ENCODE measurements around the gene AAK1. TPM values are rescaled to one million over a fixed set of nuclear protein-coding genes. Genes with fewer than 3 reads are reported as not detected.

Gene AAK1
- total RNA-seq, 1 experiment from 2014 or later: 46.8 TPM

- Histone ChIP-seq H3F3A (ENCODE audit: low read length, unreplicated experiment) (no peaks in the 10 kb centered on the region), H4K20me1 (ENCODE audit: low read length) (no peaks in the 10 kb centered on the region)
- CTCF ChIA-PET: no interaction called here
Observed at GRCh38 chr2:69597843-69598610, 45.5 kb downstream of the AAK1 start.

GRCh38 chr2:69597105-69597504 is 46.4 kb downstream of the AAK1 start:
- DNase-seq (no peak), ATAC-seq (no peak)
- H3K9me3 ChIP-seq (ENCODE audit: low read length): no peaks in the 10 kb centered on the region
- intact Hi-C loops (cut with micrococcal nuclease): no loop called here
- peaks cover 13% of the 10 kb centered on the region for H3K4me1 ChIP-seq (ENCODE audit: insufficient read depth, low read length)
- ChIA-PET POLR2A (ENCODE audit: unreplicated experiment) (no interaction called here), CTCF (no interaction called here)
- TF ChIP-seq EZH2phosphoT487 (IDR thresholded peaks at IDR 0.05; ENCODE audit: borderline replicate concordance, low read length): no peak
- no peak for TF ChIP-seq CTCF (conservative IDR thresholded peaks at IDR 0.05; ENCODE audit: low read depth, low read length)
- no peak for TF ChIP-seq EZH2 (IDR thresholded peaks at IDR 0.05; ENCODE audit: low read length, unreplicated experiment)
- no peaks in the 10 kb centered on the region for H3F3A ChIP-seq (ENCODE audit: low read length, unreplicated experiment)
- no TSS peak for BruUV-seq (replicated peaks)
- H3K79me2 ChIP-seq (ENCODE audit: low read length): peaks cover 27% of the 10 kb centered on the region; the same call in 1 of the 2 replicates
- H3K27me3 ChIP-seq (ENCODE audit: low read length): no peaks in the 10 kb centered on the region
- H3K4me3 ChIP-seq (ENCODE audit: low read length): no peak overlapping the region
- H2AFZ ChIP-seq (ENCODE audit: low read length): no peak overlapping the region
- no peak overlapping the region for H3K4me2 ChIP-seq (ENCODE audit: low read length)
- no peak overlapping the region for H3K27ac ChIP-seq (ENCODE audit: low read length)
- no peaks in the 10 kb centered on the region for H3K36me3 ChIP-seq (ENCODE audit: low read depth, low read length)
- H4K20me1 ChIP-seq (ENCODE audit: low read length): no peaks in the 10 kb centered on the region
- H3K9ac ChIP-seq (ENCODE audit: low read length): no peak overlapping the region
- H3K9me2 ChIP-seq (replicated peaks; ENCODE audit: low read length): no peaks in the 10 kb centered on the region

More at GRCh38 chr2:69597843-69598610, 45.5 kb downstream of the AAK1 start:
- H2AFZ ChIP-seq (ENCODE audit: low read length): no peak overlapping the region
- H3K9ac ChIP-seq (ENCODE audit: low read length): no peak overlapping the region
- no peaks in the 10 kb centered on the region for H3K36me3 ChIP-seq (ENCODE audit: low read depth, low read length)
- intact Hi-C loops (cut with micrococcal nuclease): no loop called here
- H3K4me1 ChIP-seq (ENCODE audit: insufficient read depth, low read length): peaks cover 13% of the 10 kb centered on the region
- H3K4me2 ChIP-seq (ENCODE audit: low read length): no peak overlapping the region
- POLR2A ChIA-PET (ENCODE audit: unreplicated experiment): no interaction called here
- no TSS peak for BruUV-seq (replicated peaks)
- TF ChIP-seq CTCF (conservative IDR thresholded peaks at IDR 0.05; ENCODE audit: low read depth, low read length) (no peak), EZH2phosphoT487 (IDR thresholded peaks at IDR 0.05; ENCODE audit: borderline replicate concordance, low read length) (no peak), EZH2 (IDR thresholded peaks at IDR 0.05; ENCODE audit: low read length, unreplicated experiment) (no peak)
- H3K27ac ChIP-seq (ENCODE audit: low read length): no peak overlapping the region
- no peaks in the 10 kb centered on the region for H3K9me3 ChIP-seq (ENCODE audit: low read length)
- H3K79me2 ChIP-seq (ENCODE audit: low read length): peaks cover 27% of the 10 kb centered on the region; the same call in 1 of the 2 replicates
- no peak overlapping the region for H3K4me3 ChIP-seq (ENCODE audit: low read length)
- H3K9me2 ChIP-seq (replicated peaks; ENCODE audit: low read length): no peaks in the 10 kb centered on the region
- DNase-seq: no peak
- ATAC-seq: no peak
- no peaks in the 10 kb centered on the region for H3K27me3 ChIP-seq (ENCODE audit: low read length)

- no peaks in the 10 kb centered on the region for H3K9me2 ChIP-seq (replicated peaks; ENCODE audit: low read length)
- ATAC-seq: no peak
- intact Hi-C loops (cut with micrococcal nuclease): no loop called here
- H3K4me2 ChIP-seq (ENCODE audit: low read length): no peak overlapping the region
- no peak for TF ChIP-seq CTCF (conservative IDR thresholded peaks at IDR 0.05; ENCODE audit: low read depth, low read length)
- TF ChIP-seq EZH2phosphoT487 (IDR thresholded peaks at IDR 0.05; ENCODE audit: borderline replicate concordance, low read length): no peak
- TF ChIP-seq EZH2 (IDR thresholded peaks at IDR 0.05; ENCODE audit: low read length, unreplicated experiment): no peak
- ChIA-PET CTCF (interaction anchor here (0.7 kb wide), 1 partner anchor 118 kb away, joined by 4 read pairs; no protein-coding TSS in a partner anchor), POLR2A (ENCODE audit: unreplicated experiment) (no interaction called here)
- H3F3A ChIP-seq (ENCODE audit: low read length, unreplicated experiment): no peaks in the 10 kb centered on the region
- H3K4me1 ChIP-seq (ENCODE audit: insufficient read depth, low read length): no peaks in the 10 kb centered on the region
- no peaks in the 10 kb centered on the region for H3K9me3 ChIP-seq (ENCODE audit: low read length)
- H2AFZ ChIP-seq (ENCODE audit: low read length): no peak overlapping the region
- no peak overlapping the region for H3K9ac ChIP-seq (ENCODE audit: low read length)
- DNase-seq: no peak
- no peak overlapping the region for H3K27ac ChIP-seq (ENCODE audit: low read length)
- no peak overlapping the region for H3K4me3 ChIP-seq (ENCODE audit: low read length)
- no peaks in the 10 kb centered on the region for H3K27me3 ChIP-seq (ENCODE audit: low read length)
- no peaks in the 10 kb centered on the region for H4K20me1 ChIP-seq (ENCODE audit: low read length)
- H3K36me3 ChIP-seq (ENCODE audit: low read depth, low read length): no peaks in the 10 kb centered on the region
- BruUV-seq (replicated peaks): no TSS peak
- peaks cover 25% of the 10 kb centered on the region for H3K79me2 ChIP-seq (ENCODE audit: low read length)
Observed at GRCh38 chr2:69594341-69594740, 49.2 kb downstream of the AAK1 start.
